ENCODE results near the gene SNX13.

- TF ChIP-seq CTCF (IDR thresholded peaks at IDR 0.05 in 4 of 5, conservative IDR thresholded peaks at IDR 0.05 in 1 of 5), result no peak
- no peak for TF ChIP-seq POLR2A (IDR thresholded peaks at IDR 0.05)
Measured at GRCh38 chr7:17910377-17910776, 29.9 kb downstream of the SNX13 start.
